ENCODE results near the gene SPI1. TPM values are rescaled to one million over a fixed set of nuclear protein-coding genes. Genes with fewer than 3 reads are reported as not detected.

Gene SPI1
- total and polyA plus RNA-seq, 2 experiments from 2014 or later, result 0.30 TPM; not detected in 1

- no peaks in the 10 kb centered on the region for H4K20me1 ChIP-seq (ENCODE audit: insufficient read depth)
- in situ Hi-C loops (cut with MboI), result no loop called here
- H3K9ac ChIP-seq, result no peak overlapping the region
- H3F3A ChIP-seq (ENCODE audit: insufficient read depth), result peaks cover 3% of the 10 kb centered on the region; the same call in 1 of the 2 replicates
- H3K4me3 ChIP-seq, result no peak overlapping the region
- H2AFZ ChIP-seq, result no peak overlapping the region
- H3K4me2 ChIP-seq (ENCODE audit: unreplicated experiment), result no peak overlapping the region
- DNase-seq, result no peak
- no peaks in the 10 kb centered on the region for H3K79me2 ChIP-seq (ENCODE audit: insufficient read depth)
- WGBS, 2 experiments (ENCODE audit: low coverage in 1 of 2, low lambda C conversion rate in 2 of 2, missing lambda C conversion rate in 2 of 2), result 78 to 80% methylated on average over 10 to 12 of the region's 12 CpGs
- H3K36me3 ChIP-seq (ENCODE audit: low read depth), result no peaks in the 10 kb centered on the region
- no peaks in the 10 kb centered on the region for H3K9me2 ChIP-seq (ENCODE audit: insufficient read depth)
- no peaks in the 10 kb centered on the region for H3K9me3 ChIP-seq (ENCODE audit: low read depth)
- no peak overlapping the region for H3K27ac ChIP-seq
- no peaks in the 10 kb centered on the region for H3K27me3 ChIP-seq (replicated peaks; ENCODE audit: insufficient read depth)
- no peaks in the 10 kb centered on the region for H3K4me1 ChIP-seq (ENCODE audit: insufficient read depth)
- TF ChIP-seq EZH2 (IDR thresholded peaks at IDR 0.05; ENCODE audit: insufficient read depth, poor library complexity, severe bottlenecking), result no peak
- no peak for TF ChIP-seq EZH2phosphoT487 (IDR thresholded peaks at IDR 0.05; ENCODE audit: insufficient read depth, low read depth)
Observed at GRCh38 chr11:47329431-47329986, 48.8 kb downstream of the SPI1 start.

- Histone ChIP-seq H3K27me3 (replicated peaks; ENCODE audit: insufficient read depth) (no peaks in the 10 kb centered on the region), H3F3A (ENCODE audit: insufficient read depth) (peaks cover 3% of the 10 kb centered on the region; the same call in 1 of the 2 replicates), H3K4me2 (ENCODE audit: unreplicated experiment) (no peak overlapping the region), H3K9me3 (ENCODE audit: low read depth) (no peaks in the 10 kb centered on the region), H3K9ac (no peak overlapping the region), H3K27ac (no peak overlapping the region), H2AFZ (no peak overlapping the region), H3K4me1 (ENCODE audit: insufficient read depth) (no peaks in the 10 kb centered on the region), H3K36me3 (ENCODE audit: low read depth) (no peaks in the 10 kb centered on the region), H3K79me2 (ENCODE audit: insufficient read depth) (no peaks in the 10 kb centered on the region), H4K20me1 (ENCODE audit: insufficient read depth) (no peaks in the 10 kb centered on the region), H3K9me2 (ENCODE audit: insufficient read depth) (no peaks in the 10 kb centered on the region), H3K4me3 (no peak overlapping the region)
- in situ Hi-C loops (cut with MboI), result no loop called here
- no peak for DNase-seq
- 89% methylated on average over 29 of the region's 29 CpGs for WGBS, 2 experiments (ENCODE audit: low coverage in 1 of 2, low lambda C conversion rate in 2 of 2, missing lambda C conversion rate in 2 of 2)
- TF ChIP-seq EZH2phosphoT487 (IDR thresholded peaks at IDR 0.05; ENCODE audit: insufficient read depth, low read depth) (no peak), EZH2 (IDR thresholded peaks at IDR 0.05; ENCODE audit: insufficient read depth, poor library complexity, severe bottlenecking) (no peak)
Observed at GRCh38 chr11:47328449-47329390, 49.6 kb downstream of the SPI1 start.

GRCh38 chr11:47327949-47328348 is 50.4 kb downstream of the SPI1 start:
- no peak for DNase-seq
- H3K9me2 ChIP-seq (ENCODE audit: insufficient read depth), result no peaks in the 10 kb centered on the region
- no peaks in the 10 kb centered on the region for H4K20me1 ChIP-seq (ENCODE audit: insufficient read depth)
- no peak overlapping the region for H3K27ac ChIP-seq
- no peaks in the 10 kb centered on the region for H3K79me2 ChIP-seq (ENCODE audit: insufficient read depth)
- no peak overlapping the region for H3K4me2 ChIP-seq (ENCODE audit: unreplicated experiment)
- H3K4me3 ChIP-seq, result no peak overlapping the region
- H3F3A ChIP-seq (ENCODE audit: insufficient read depth), result peaks cover 3% of the 10 kb centered on the region; the same call in 1 of the 2 replicates
- no peak overlapping the region for H2AFZ ChIP-seq
- H3K36me3 ChIP-seq (ENCODE audit: low read depth), result no peaks in the 10 kb centered on the region
- TF ChIP-seq EZH2 (IDR thresholded peaks at IDR 0.05; ENCODE audit: insufficient read depth, poor library complexity, severe bottlenecking) (no peak), EZH2phosphoT487 (IDR thresholded peaks at IDR 0.05; ENCODE audit: insufficient read depth, low read depth) (no peak)
- H3K9ac ChIP-seq, result no peak overlapping the region
- H3K27me3 ChIP-seq (replicated peaks; ENCODE audit: insufficient read depth), result no peaks in the 10 kb centered on the region
- in situ Hi-C loops (cut with MboI), result no loop called here
- H3K9me3 ChIP-seq (ENCODE audit: low read depth), result no peaks in the 10 kb centered on the region
- WGBS, 2 experiments (ENCODE audit: low coverage in 1 of 2, low lambda C conversion rate in 2 of 2, missing lambda C conversion rate in 2 of 2), result 71 to 76% methylated on average over 3 to 5 of the region's 5 CpGs
- no peaks in the 10 kb centered on the region for H3K4me1 ChIP-seq (ENCODE audit: insufficient read depth)

- H3K79me2 ChIP-seq (ENCODE audit: insufficient read depth), result no peaks in the 10 kb centered on the region
- H3K27me3 ChIP-seq (replicated peaks; ENCODE audit: insufficient read depth), result no peaks in the 10 kb centered on the region
- no peak overlapping the region for H3K4me3 ChIP-seq
- no peaks in the 10 kb centered on the region for H3K9me2 ChIP-seq (ENCODE audit: insufficient read depth)
- no peak for TF ChIP-seq EZH2phosphoT487 (IDR thresholded peaks at IDR 0.05; ENCODE audit: insufficient read depth, low read depth)
- no peak for TF ChIP-seq EZH2 (IDR thresholded peaks at IDR 0.05; ENCODE audit: insufficient read depth, poor library complexity, severe bottlenecking)
- peaks cover 3% of the 10 kb centered on the region; the same call in 1 of the 2 replicates for H3F3A ChIP-seq (ENCODE audit: insufficient read depth)
- in situ Hi-C loops (cut with MboI), result no loop called here
- H3K9me3 ChIP-seq (ENCODE audit: low read depth), result no peaks in the 10 kb centered on the region
- no peaks in the 10 kb centered on the region for H4K20me1 ChIP-seq (ENCODE audit: insufficient read depth)
- no peaks in the 10 kb centered on the region; the same call in 1 of the 2 replicates for H3K36me3 ChIP-seq (ENCODE audit: low read depth)
- H3K4me2 ChIP-seq (ENCODE audit: unreplicated experiment), result no peak overlapping the region
- no peak for DNase-seq
- no peak overlapping the region for H3K27ac ChIP-seq
- 93 to 95% methylated on average over 13 of the region's 13 CpGs for WGBS, 2 experiments (ENCODE audit: low coverage in 1 of 2, low lambda C conversion rate in 2 of 2, missing lambda C conversion rate in 2 of 2)
- no peak overlapping the region for H3K9ac ChIP-seq
- H2AFZ ChIP-seq, result no peak overlapping the region
- no peaks in the 10 kb centered on the region for H3K4me1 ChIP-seq (ENCODE audit: insufficient read depth)
Observed at GRCh38 chr11:47327025-47327424, 51.3 kb downstream of the SPI1 start.
